GF-D8 (cell line): ENCODE results near the gene MAP4K2.
A peak's percentile ranks its signal among the peaks of the same experiment; 100 is the strongest.

Experiments
- DNase-seq: peaks from one replicate; lab custom pipeline; 2025; lab: John Stamatoyannopoulos, UW

Gene MAP4K2

DNA sequence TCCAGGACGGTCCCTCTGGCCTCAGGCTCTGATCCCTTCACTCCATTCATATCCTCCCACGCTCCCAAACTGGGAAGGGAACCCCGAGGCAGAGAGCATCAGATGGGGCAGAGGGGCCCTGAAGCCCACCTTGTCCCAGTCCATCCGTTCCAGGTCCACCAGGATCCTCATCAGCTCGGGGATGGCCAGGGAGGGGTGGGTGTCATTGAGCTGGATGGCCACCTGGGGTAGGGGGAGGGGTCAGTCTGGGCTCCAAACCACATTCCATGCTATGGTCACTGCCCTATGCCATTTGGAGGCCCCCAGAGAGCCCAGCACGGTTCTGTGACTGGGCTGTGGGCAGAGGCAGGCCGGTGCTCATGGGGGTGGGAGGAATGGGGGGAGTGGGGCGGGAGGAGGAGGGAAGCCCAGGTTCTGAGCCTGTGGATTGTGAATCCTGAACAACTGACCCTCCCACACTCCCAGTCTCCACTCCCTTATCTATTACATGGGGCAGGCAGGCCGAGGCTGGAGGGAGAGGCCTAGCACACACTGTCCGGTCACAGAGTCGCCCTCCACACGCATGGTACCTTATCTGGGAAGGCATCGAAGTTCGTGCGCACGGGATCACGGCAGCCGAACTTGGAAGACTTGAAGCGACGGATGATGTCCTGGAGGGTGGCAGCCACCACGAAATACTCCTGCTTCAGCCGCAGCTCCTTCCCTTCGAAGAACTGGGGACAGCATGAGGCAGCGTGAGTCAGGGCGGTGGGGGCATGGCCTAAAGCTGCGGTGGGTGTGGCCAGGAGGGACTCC is 48.7 kb downstream of the MAP4K2 start:
- no peak for DNase-seq

DNA sequence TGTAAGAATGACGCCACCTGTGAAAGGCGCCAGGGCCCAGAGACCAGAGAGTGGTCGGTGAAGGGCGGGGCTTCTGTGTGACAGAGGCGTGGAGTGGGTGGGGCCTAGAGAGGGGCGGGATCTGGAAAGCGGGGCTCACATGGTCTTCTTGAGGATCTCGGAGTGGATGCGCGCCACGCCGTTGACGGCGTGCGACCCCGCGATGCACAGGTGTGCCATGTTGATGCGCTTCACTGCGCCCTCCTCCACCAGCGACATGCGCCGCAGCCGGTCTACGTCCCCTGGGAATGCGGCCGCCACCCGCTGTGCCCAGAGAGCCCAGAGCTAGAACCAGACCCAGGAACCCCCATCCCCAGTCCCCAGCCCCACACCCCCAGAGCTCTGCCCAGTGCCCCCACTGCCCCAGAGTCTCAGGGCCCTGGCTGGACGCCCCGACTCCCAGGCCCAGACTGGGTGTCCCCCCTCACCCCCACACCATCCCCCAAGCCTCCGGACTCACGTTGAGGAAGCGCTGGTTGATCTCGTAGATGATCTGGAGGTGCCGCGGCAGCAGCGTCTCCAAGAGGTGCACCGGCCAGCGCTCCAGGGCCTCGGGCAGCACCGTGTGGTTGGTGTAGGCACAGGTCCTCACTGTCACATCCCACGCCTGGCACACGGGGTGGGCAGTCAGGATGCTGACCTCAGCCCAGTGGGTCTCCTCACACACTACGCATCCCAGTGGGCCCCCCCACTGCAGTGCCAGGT is 49.5 kb downstream of the MAP4K2 start:
- no peak for DNase-seq

DNA sequence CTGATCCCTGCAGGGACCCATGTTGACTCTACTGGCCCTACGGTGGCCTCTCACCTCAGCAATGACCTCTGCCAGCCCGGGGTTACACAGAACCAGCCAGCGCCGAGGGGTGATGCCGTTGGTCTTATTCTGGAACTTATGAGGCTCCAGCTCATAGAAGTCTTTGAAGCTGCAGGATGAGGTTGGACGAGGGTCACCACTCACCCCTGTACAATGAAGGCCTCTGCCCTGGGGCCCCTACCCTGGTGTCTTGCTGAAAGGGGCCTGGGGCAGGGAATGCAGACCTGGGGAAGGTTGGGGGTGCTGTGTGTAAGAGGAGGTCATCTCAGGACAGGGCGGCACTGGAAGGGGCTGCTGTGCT is 50.0 kb downstream of the MAP4K2 start:
- DNase-seq: no peak

DNA sequence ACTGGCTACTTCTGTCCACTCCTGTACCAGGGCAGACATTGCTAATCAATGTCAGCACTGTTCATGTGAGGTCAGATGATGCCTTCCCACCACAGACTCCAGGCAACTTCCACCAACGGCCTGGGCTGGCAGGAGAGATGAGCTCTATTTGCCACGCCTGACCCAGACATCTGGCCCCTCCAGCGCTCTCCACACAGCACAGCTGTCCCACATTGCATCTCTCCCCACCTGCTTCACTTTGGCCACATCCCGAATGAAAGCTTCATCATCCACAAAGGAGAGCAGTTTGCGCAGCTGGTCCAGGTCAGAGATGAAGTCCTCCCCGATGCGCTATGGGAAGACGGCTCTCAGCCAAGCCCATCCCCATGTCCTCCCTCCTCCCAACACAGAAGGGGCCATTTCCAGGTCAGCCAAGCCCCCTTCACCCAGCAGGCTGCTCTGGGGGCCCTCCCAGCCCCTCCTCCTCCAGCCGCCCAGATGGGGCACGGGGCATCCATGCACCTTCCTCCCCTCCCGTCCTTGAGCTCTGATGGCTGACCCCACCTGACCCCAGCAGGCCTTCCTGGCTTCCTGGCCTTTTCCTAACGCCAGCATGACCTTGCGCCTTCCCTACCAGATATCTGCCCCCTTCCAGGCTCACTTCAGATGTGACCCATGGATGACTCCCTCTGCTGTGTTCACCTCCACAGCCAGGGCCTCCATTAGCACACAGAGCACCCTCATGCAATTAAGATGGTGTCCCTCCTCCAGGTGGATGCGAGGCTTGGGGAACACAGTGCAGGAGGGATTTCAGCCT is 50.6 kb downstream of the MAP4K2 start:
- no peak for DNase-seq

DNA sequence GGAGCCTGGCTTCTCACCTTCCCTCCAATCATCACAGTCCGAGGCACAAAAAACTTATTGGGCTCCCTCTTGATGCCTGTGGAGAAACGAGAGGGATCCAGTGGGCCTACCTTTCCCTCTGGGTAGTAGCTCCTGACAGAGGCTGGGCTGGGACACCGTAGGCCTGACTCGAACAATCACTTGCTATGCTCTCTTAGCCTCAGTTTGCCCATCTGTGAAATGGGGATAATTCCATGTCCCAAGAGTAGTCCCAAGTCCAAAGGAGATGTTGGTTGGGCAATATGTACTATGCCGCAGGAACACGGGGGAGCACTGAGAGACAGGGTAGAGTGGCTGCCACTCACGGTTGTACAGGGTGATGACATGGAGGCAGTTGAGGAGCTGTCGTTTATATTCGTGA is 51.4 kb downstream of the MAP4K2 start:
- DNase-seq: no peak

DNA sequence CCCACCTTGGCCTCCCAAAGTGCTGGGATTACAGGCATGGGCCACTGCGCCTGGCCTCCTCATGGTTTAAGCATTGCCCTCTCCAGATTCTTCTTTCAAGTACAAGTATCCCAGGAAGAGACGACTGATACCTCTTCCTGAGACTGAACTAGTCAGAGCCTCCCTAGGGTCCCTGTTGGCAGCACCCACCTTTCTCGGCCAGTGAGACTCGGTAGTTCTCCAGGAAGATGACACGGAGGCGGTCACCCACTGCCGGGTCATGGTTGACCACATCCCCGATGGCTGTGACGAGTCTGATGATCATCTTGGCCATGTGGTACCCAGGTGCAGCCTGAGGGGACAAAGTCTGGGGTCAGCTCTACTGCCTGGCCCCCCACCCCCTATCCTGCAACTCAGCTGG is 51.9 kb downstream of the MAP4K2 start:
- no peak for DNase-seq

DNA sequence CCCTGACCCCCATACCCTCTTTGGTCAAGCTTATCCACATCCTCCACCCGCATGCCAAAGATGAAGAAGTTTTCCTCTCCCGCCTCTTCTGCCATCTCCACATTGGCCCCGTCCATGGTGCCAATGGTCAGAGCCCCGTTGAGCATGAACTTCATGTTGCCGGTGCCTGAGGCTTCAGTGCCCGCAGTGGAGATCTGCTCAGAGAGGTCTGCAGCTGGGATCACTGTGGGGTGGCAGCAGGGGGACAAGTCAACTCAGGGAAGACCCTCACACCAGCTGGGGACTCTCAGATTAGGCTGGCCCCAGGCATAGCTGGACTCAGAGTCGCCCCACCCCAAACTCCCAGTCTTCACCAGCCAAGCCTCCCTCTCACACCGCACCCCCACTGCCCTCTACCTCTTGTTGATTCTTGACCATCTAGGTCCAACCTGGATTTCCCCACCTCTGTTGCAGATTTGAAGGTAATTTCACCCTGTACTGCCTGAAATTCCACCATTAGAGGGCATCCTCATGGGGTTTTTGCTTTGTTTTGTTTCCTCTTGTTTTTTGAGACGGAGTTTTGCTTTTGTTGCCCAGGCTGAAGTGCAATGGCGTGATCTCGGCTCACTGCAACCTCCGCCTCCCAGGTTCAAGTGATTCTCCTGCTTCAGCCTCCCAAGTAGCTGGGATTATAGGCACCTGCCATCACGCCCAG is 52.5 kb downstream of the MAP4K2 start:
- no peak for DNase-seq

DNA sequence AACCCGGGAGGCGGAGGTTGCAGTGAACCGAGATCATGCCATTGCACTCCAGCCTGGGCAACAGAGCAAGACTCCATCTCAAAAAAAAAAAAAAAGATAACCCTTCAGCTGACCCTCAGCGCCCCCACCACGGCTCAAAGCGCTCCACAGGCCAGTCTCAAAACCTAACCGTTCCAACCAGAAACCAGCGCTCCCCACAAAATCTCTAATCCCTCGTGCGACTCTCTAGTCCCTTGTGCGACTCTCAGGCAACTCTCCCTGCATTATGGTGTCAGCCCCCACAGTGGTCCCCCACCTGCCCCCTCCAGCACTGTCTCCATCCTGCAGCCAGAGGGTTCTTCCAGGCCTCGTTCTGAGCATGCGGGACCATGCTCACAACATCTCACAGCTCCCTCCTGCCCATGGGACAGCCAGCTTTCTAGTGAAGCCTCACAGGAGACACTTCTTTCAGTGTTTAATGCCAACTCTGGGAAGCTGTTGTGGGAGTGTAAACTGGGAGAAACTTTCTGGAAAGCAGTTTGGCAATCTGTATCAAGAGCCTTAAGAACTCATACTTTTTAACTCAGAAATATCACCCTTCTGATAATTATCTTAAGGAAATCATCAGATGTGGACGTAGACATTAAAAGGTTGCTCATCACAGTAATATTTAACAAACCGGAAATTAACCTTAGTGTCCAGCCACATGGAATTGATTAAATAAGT is 54.9 kb downstream of the MAP4K2 start:
- DNase-seq: no peak

DNA sequence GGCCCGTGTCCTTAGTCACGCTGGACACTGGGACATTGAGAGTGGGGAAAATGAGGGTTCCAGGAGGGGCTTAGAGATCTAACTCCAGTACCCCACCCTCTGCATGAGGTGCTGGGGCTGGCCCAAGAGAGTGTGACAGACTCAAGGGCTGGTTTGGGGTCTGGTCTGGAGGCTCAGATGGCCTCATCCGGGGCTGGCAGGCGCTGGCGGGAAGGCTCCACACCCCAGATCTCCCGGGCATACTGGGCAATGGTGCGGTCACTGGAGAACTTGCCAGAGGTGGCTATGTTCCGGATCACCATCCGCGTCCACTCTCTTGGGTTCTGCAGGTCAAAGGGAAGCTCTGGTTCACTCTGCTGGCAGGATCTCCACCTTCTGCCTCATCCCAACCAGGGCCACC is 56.5 kb downstream of the MAP4K2 start:
- no peak for DNase-seq

DNA sequence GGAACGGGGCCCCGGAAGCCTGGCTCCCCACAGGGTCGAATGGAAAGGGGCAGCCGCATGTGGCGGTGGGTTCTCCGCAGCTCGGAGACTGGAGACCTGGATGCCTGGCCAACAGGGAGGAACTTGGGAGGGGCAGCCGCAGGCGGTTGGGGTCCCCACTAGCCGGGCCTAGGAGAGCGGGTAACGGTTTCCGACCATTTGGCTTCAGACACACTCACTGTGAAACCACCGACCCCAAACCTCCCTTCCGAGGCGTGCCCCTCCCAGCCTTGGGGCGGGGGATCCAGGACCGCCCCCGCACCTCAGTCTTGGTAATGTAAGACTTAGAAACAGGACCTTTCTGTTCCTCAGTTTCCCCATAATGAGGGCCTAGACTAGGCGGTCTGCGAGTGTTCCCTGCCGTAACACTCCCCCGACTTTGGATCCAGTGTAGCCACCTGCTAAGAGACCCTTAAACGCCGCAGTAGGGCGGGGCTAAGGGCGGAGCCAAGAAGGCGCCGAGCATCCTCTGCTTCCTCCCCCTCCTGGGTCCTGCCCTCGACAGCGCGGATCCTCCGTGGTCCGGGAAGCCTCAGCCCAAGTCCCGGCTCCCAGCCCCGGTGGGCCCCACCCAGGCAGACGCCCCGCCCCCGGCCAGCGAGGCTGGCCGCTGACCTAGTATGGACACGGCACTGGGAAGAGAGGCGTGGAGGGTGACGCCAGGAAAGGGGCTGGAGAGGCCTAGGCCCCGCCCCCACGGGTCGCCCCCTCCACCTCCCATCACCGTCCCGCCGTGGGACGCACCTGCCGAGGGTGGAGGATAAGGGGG is 57.3 kb downstream of the MAP4K2 start:
- DNase-seq: peak; percentile 47

DNA sequence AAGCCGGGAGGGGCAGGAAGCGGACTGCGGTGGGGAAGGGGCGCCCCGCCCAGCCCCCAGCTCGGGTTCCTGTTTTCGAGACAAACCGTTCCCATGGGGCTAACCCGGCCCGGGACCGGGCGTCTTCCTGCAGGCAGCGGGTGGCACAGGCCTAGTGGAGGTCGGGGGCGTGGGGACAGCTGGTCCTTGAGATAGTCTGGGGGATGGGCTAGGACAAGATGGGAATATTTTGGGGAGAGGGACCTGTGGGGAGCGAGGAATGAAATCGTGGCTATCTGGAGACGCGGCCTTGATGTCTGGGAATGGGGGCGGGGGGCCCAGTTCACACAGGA is 57.9 kb downstream of the MAP4K2 start:
- peak; percentile 82 for DNase-seq

DNA sequence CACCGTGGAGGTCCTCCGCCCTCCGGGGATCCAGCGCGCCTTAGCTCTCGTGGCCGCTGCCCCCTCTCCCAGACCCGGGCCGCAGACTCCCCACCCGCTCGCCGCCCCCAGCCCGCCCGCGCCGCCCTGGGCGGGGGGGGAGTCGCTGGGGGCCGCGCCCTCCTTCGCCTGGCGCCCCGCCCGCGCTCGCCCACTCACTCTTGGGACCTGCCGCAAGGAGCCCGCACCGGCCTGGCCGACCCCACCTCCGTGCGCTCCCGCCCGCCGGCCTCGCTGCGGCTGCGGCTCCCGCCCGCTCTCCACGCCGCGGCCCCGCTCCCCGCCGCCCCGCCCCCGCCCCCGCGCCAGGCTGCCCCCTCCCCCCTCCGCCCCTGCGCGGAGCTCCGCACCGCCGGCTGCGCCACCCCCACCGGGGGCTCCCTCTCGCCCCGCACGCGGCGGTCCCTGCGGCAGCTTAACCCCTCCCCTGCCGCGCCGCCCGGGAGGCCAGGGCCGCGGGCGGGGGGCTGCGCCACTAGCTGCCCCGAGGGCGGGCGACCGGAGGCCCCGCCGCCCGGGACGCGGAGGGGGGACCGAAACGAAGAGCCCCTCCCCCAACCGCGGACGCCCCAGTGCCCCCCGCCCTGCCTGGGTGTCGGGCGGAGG is 58.3 kb downstream of the MAP4K2 start:
- DNase-seq: no peak

DNA sequence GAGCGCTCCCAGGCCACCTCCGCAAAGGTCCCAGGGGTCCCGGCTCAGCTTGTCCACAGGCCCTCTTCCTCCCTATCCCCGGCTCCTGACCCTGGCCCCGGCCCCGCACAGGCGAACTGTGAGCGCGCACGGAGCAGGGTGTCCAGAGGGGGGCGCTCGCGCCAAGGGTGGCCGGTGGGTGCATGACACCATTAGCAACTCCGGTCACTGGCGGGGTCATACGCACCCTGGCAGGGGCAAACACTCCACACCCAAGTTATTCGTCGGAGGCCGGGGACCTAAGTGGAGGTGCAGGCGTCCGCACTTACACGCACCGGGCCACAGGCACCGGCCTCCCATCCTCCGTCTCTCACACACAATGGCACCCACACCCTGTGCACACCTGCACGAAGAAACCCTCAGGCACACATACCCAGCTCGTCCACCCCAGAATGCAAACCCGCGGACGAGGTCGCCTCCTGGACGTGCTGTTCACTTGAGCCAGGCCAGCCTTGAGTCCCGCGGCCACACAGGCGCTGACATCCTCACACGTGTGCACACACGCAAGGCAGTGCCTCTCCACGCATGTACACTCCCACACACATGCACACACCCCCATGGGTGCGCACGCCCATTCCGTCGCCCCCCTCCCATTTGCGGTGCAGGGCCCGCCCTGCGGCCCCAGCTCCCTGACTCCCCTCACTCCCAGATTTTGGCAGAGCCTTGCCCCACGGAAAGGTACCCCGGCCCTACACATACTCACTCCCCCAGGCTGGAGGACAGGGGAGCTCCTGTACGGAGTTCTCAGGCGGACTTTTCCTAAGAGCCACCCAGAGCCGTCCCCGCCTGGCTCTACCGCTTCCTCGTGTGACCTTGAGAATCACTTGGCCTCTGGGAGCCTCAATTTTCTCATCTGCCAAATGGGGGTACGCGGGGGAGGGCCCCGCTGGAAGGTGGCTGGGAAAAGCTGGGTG is 59.1 kb downstream of the MAP4K2 start, which contains the start of gene RASGRP2:
Gene RASGRP2 (minus strand): TSS at position 552 of the 953 bp plus-strand sequence. CDS start 1,276 bp downstream, outside the sequence.
- peak; percentile 82 for DNase-seq

DNA sequence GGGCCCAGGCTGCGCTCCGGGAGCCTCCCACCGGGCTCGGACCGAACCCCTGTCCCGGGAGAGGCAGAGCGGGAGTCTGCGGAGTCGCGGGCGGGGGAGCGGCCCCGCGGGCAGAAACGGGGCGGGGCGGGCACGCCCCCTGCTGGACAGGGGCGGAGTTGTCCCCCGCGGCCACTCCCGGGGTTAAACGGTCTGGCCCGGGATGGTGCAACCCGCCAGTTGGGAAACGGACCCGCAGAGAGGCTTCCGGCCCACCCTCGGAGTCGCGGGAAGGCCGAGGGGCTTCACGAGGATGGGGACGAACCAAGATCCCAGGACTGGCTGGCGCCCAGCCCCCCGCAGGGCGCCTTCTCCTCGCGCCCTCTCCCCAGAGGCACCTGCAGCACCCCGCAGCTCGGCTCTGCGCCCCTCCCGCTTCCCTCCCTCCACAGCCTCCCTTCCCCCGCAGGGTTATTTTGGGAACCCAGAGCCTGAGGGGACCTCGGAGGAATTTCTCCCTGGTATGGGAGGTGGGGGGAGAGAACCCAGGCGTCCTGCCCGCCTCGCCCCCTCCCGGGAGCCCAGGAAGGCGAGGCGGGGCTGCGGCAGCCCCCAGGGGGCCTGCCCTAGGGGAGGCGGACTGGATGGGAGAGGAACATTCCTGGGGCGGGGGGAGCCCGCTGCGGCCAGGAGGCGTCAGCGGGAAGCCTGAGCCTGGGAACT is 60.0 kb downstream of the MAP4K2 start:
- peak; percentile 82 for DNase-seq

DNA sequence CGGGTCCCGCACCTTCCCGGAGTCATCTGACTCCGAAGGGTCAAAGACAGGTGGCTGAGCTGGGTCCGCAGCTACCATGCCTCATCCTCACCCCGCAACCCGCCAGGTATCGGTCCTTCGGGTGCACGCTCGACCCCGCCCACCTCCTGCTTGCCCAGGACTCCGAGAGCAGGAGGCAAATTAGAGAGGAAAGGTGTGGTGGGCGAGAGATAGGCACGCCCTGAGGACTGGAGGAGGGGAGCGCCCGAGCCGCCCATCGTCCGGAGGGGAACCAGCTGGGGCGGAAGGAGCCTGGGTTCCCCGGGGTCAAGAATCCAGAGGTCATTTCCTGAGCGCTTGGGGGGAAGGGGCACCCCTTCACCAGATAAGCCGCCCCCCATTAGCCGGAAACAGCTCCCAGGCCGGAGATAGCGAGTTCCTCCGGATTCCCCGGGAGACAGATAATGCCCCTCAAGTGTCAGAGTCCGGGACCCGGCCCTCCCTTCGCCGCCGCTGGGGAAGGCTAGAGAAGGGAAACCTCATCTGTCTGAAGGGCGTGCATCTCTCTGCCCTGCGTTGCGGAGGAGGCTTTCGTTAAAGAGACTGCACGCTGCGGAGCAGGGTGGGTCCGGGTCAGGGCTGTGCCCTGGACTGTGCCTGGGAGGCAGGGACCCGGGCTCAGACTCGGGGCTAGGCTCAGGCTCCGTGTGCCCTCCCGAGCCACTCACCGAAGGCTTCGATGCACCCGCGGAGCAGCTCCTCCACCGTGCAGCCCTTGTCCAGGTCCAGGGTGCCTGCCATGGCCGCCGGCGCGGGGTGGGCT is 60.7 kb downstream of the MAP4K2 start:
- DNase-seq: peak; percentile 23

DNA sequence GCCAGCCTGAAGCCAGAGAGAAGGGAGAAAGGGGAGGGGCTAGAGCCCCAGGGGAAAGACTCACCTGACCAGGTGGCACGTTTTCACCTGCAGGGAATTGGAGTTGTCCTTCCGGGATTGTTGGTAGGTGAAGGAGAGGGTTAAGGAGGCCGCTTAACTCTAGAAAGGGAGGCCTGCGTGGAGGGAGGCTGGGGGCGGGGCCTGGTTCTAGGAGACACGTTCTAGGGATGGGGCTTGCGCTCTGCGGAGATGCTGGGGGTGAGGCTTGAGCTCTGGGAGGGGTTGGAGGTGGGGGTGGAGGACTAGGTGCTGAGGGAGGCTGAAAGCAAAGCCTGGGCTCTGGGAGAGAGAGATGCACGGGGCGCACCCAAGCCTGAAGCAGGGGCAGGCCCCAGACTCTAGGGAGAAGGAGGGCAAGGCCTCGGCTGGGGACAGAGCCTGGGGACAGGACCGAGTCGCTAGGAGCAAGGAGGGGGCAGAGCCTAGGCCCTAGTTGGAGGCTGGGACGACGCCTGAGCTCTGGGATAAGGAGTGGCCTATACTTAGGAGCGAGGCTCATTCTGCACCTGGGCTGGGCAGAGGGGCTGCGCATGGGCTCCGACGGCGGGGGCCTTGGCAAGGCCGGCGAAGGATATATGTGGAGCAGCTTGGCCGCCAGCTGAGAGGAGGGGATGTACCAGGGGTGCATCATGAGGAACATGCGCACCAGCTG is 61.5 kb downstream of the MAP4K2 start:
- no peak for DNase-seq

DNA sequence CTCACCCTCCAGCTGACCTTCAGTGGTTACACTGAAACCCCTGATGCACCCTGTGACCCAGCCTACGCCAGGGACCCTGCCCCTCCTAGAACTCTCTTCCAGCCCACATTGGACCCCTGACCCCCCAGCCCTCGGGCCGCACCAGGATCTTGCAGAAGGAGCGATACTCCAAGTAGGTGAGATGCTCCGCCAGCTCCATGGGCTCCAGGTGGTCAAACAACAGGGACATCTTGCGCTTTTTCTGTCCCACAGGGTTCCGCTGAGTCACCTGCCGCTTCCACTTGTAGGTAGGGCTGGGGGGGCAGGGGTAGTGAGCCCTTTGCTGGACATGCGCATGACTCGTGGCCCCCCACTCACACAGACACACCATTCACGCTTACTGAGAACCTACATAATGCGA is 63.1 kb downstream of the MAP4K2 start:
- no peak for DNase-seq
